GM23248 (cell line): Measurements from ENCODE around the gene TMEM61.

Source experiments
- EZH2 ChIP-seq: fragments of 200-600 bp; sonication (generic); IDR thresholded peaks from 2 replicates; pipeline ENCODE4 v1.6.1; 2018; ENCODE audit warnings: antibody characterized with exemption, mild to moderate bottlenecking; ENCODE audit not compliant: insufficient read depth, poor library complexity, severe bottlenecking
- EZH2phosphoT487 ChIP-seq: fragments of 200-600 bp; sonication (generic); IDR thresholded peaks from 2 replicates; pipeline ENCODE4 v1.6.1; 2018; ENCODE audit warnings: antibody characterized with exemption, moderate library complexity, mild to moderate bottlenecking, low read depth; ENCODE audit not compliant: insufficient read depth

DNA sequence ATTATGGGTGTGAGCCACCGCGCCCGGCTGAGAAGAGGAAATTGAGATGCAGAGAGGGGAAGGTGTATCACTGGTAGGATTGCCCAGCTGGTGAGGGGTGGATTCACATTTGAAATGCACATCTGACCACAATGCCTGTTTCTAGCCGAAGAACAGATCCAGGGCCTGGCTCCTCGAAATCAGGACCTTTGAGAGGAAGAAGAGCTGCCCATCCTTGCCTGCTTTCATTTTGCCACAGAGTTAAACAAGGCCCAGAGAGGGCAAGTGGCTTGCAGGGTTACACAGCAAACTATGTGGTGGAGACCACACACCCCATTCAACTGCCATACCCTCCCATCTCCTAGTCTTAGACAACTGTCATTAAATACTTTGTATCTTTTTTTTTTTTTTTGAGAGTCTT is 32.9 kb upstream of the TMEM61 start:
- TF ChIP-seq EZH2phosphoT487 (no peak), EZH2 (no peak)
